ENCODE measurements around the gene TRIM33. TPM values are rescaled to one million over a fixed set of nuclear protein-coding genes. Genes with fewer than 3 reads are reported as not detected.

TRIM33 gene
- total and polyA plus RNA-seq, 12 donors, result 13.8 to 49.0 (median 27.0) TPM

GRCh38 chr1:114530224-114530623 lies 19.2 kb upstream of the TRIM33 start:
- 93 to 100% (median 98%) methylated on average over 2 of the region's 2 CpGs for WGBS, 4 donors
- no peaks in the 10 kb centered on the region for H3K4me1 ChIP-seq (replicated peaks in 1 of 2)
- no peak overlapping the region for H3K4me3 ChIP-seq
- no peak for DNase-seq
- no peak overlapping the region for H3K27ac ChIP-seq
- intact Hi-C loops (cut with DNase I), result no loop called here
- H3K36me3 ChIP-seq (replicated peaks in 1 of 2), result no peaks in the 10 kb centered on the region
- H3K9me3 ChIP-seq (replicated peaks in 1 of 3), result no peaks in the 10 kb centered on the region
- TF ChIP-seq POLR2A (IDR thresholded peaks at IDR 0.05) (no peak), CTCF (IDR thresholded peaks at IDR 0.05) (no peak)
- H3K27me3 ChIP-seq, result no peaks in the 10 kb centered on the region

- Histone ChIP-seq H3K4me3 (no peak overlapping the region), H3K27ac (no peak overlapping the region), H3K9me3 (replicated peaks in 1 of 3) (no peaks in the 10 kb centered on the region), H3K27me3 (no peaks in the 10 kb centered on the region), H3K4me1 (replicated peaks in 1 of 2) (no peaks in the 10 kb centered on the region), H3K36me3 (replicated peaks in 1 of 2) (no peaks in the 10 kb centered on the region)
- no peak for DNase-seq
- intact Hi-C loops (cut with DNase I), result no loop called here
- TF ChIP-seq POLR2A (IDR thresholded peaks at IDR 0.05) (no peak), CTCF (IDR thresholded peaks at IDR 0.05) (no peak)
Measured at GRCh38 chr1:114524944-114525343, 13.9 kb upstream of the TRIM33 start.

GRCh38 chr1:114522264-114522575 lies 11.2 kb upstream of the TRIM33 start:
- H3K27ac ChIP-seq, result no peak overlapping the region
- no peaks in the 10 kb centered on the region for H3K27me3 ChIP-seq
- no peaks in the 10 kb centered on the region for H3K4me1 ChIP-seq (replicated peaks in 1 of 2)
- WGBS, 4 donors, result 63 to 89% (median 74%) methylated on average over 2 of the region's 2 CpGs
- DNase-seq, result no peak
- intact Hi-C loops (cut with DNase I), result no loop called here
- H3K9me3 ChIP-seq (replicated peaks in 1 of 3), result no peaks in the 10 kb centered on the region
- H3K36me3 ChIP-seq (replicated peaks in 1 of 2), result no peaks in the 10 kb centered on the region
- no peak overlapping the region for H3K4me3 ChIP-seq
- TF ChIP-seq CTCF (IDR thresholded peaks at IDR 0.05) (no peak), POLR2A (IDR thresholded peaks at IDR 0.05) (no peak)

- Histone ChIP-seq H3K36me3 (replicated peaks in 1 of 2) (no peaks in the 10 kb centered on the region), H3K9me3 (replicated peaks in 1 of 3) (no peaks in the 10 kb centered on the region), H3K4me1 (replicated peaks in 1 of 2) (no peaks in the 10 kb centered on the region), H3K4me3 (no peak overlapping the region), H3K27me3 (no peaks in the 10 kb centered on the region), H3K27ac (no peak overlapping the region)
- 80 to 87% (median 84%) methylated on average over 8 of the region's 8 CpGs for WGBS, 4 donors
- no peak for DNase-seq
- intact Hi-C loops (cut with DNase I), result no loop called here
- TF ChIP-seq POLR2A (IDR thresholded peaks at IDR 0.05), result no peak
- TF ChIP-seq CTCF (IDR thresholded peaks at IDR 0.05), result no peak
Measured at GRCh38 chr1:114521396-114522263, 10.6 kb upstream of the TRIM33 start.

All from adrenal gland (tissue), 12 donors.